Muscle of leg (tissue), 11 donors: ENCODE results near the gene TRAPPC13. TPM values are rescaled to one million over a fixed set of nuclear protein-coding genes. Genes with fewer than 3 reads are reported as not detected.

Source experiments
- DNase-seq: peaks from one replicate; pipeline ENCODE4 v3.0.0; 2013
- H3K27ac ChIP-seq: one replicate; pipeline ENCODE4 v1.5.1; 2013; ENCODE audit warnings: mild to moderate bottlenecking, low read length, control low read depth
- H3K27me3 ChIP-seq: one replicate; pipeline ENCODE4 v1.6.1; 2013; ENCODE audit warnings: low read length; ENCODE audit not compliant: control insufficient read depth, insufficient read depth
- H3K36me3 ChIP-seq: one replicate; pipeline ENCODE4 v1.6.1; 2013; ENCODE audit warnings: low read length; ENCODE audit not compliant: control insufficient read depth, insufficient read depth
- H3K4me1 ChIP-seq: one replicate; pipeline ENCODE4 v1.6.1; 2013; ENCODE audit warnings: low read length; ENCODE audit not compliant: control insufficient read depth, insufficient read depth
- H3K4me3 ChIP-seq: one replicate; pipeline ENCODE4 v1.5.1; 2013; ENCODE audit warnings: low read length, control low read depth
- H3K9me3 ChIP-seq: replicated peaks from 2 replicates; pipeline ENCODE4 v1.6.1; 2013; ENCODE audit warnings: low read depth, low read length; ENCODE audit not compliant: control insufficient read depth
- WGBS: methylation state at CpG from one replicate; pipeline ENCODE4 v1.1.5; 2013; ENCODE audit warnings: missing lambda C conversion rate; ENCODE audit not compliant: insufficient coverage; 5-methylcytosine and 5-hydroxymethylcytosine counted together
- polyA plus RNA-seq, 8 donors: library from polyadenylated mRNA; unstranded; fragments of 120-200 nt; gene quantifications; one replicate each; pipeline versions ENCODE4 v1.2.1 to v1.2.3, GENCODE V29; 2013; ENCODE audit warnings: inconsistent platforms in 1 of 8, low replicate concordance in 1 of 8; ENCODE audit not compliant: insufficient read length in 8 of 8, insufficient read depth in 1 of 8
- total RNA-seq: library from RNA; stranded (reverse); fragments of 120-200 nt; gene quantifications from one replicate; pipeline ENCODE4 v1.2.4, GENCODE V29; 2013

TRAPPC13 gene
- total and polyA plus RNA-seq, 9 donors: 16.2 to 28.9 (median 20.6) TPM

- DNase-seq: peak; percentile 7
- Histone ChIP-seq H3K4me3 (peak overlapping the region; percentile 84), H3K4me1 (peaks cover 6% of the 10 kb centered on the region), H3K27me3 (no peaks in the 10 kb centered on the region), H3K27ac (peak overlapping the region; percentile 95), H3K36me3 (peaks cover 2% of the 10 kb centered on the region), H3K9me3 (no peaks in the 10 kb centered on the region)
- WGBS: no CpG with 5 or more reads among the region's 9 CpGs
These were observed 1.3 kb upstream of the TRAPPC13 start for GRCh38 chr5:65623482-65623881.

GRCh38 chr5:65624025-65624570 lies 729 bp upstream of the TRAPPC13 start, which contains the start of gene TRIM23:
TRIM23 (minus strand) TSS chr5:65624333; CDS start chr5:65624274, 59 bp downstream.
- peaks cover 6% of the 10 kb centered on the region for H3K4me1 ChIP-seq
- H3K27ac ChIP-seq: peak within 1 kb of the TSS; percentile 95
- peak within 1 kb of the TSS; percentile 84 for H3K4me3 ChIP-seq
- H3K27me3 ChIP-seq: no peaks in the 10 kb centered on the region
- H3K36me3 ChIP-seq: peaks cover 3% of the 10 kb centered on the region
- H3K9me3 ChIP-seq: no peaks in the 10 kb centered on the region
- DNase-seq: peak; percentile 98
- 2% methylated on average over 10 of the region's 32 CpGs for WGBS

GRCh38 chr5:65625743-65626142 lies 916 bp downstream of the TRAPPC13 start:
- H3K4me1 ChIP-seq: peaks cover 6% of the 10 kb centered on the region
- H3K27me3 ChIP-seq: no peaks in the 10 kb centered on the region
- H3K27ac ChIP-seq: no peak overlapping the region
- no CpG with 5 or more reads among the region's 6 CpGs for WGBS
- peaks cover 7% of the 10 kb centered on the region for H3K36me3 ChIP-seq
- no peaks in the 10 kb centered on the region for H3K9me3 ChIP-seq
- H3K4me3 ChIP-seq: peak overlapping the region; percentile 84
- no peak for DNase-seq

GRCh38 chr5:65630981-65631380 lies 6.2 kb downstream of the TRAPPC13 start:
- no peak for DNase-seq
- Histone ChIP-seq H3K36me3 (peaks cover 11% of the 10 kb centered on the region), H3K27ac (no peak overlapping the region), H3K4me1 (peaks cover 2% of the 10 kb centered on the region), H3K9me3 (no peaks in the 10 kb centered on the region), H3K27me3 (no peaks in the 10 kb centered on the region), H3K4me3 (no peak overlapping the region)

- Histone ChIP-seq H3K9me3 (no peaks in the 10 kb centered on the region), H3K4me3 (no peak overlapping the region), H3K4me1 (no peaks in the 10 kb centered on the region), H3K27me3 (no peaks in the 10 kb centered on the region), H3K36me3 (peaks cover 33% of the 10 kb centered on the region), H3K27ac (no peak overlapping the region)
- no peak for DNase-seq
- WGBS: no CpG with 5 or more reads among the region's 4 CpGs
These were observed 15.4 kb downstream of the TRAPPC13 start for GRCh38 chr5:65640240-65640639.

- H3K4me1 ChIP-seq: no peaks in the 10 kb centered on the region
- no peak overlapping the region for H3K27ac ChIP-seq
- no peaks in the 10 kb centered on the region for H3K27me3 ChIP-seq
- no peaks in the 10 kb centered on the region for H3K9me3 ChIP-seq
- no CpG with 5 or more reads among the region's 2 CpGs for WGBS
- no peak overlapping the region for H3K4me3 ChIP-seq
- DNase-seq: no peak
- H3K36me3 ChIP-seq: peaks cover 8% of the 10 kb centered on the region
These were observed 22.1 kb downstream of the TRAPPC13 start for GRCh38 chr5:65646938-65647337.

- no peaks in the 10 kb centered on the region for H3K27me3 ChIP-seq
- DNase-seq: no peak
- no peak overlapping the region for H3K4me3 ChIP-seq
- no peaks in the 10 kb centered on the region for H3K4me1 ChIP-seq
- H3K27ac ChIP-seq: no peak overlapping the region
- peaks cover 8% of the 10 kb centered on the region for H3K36me3 ChIP-seq
- H3K9me3 ChIP-seq: no peaks in the 10 kb centered on the region
These were observed 23.1 kb downstream of the TRAPPC13 start for GRCh38 chr5:65647941-65648340.

- Histone ChIP-seq H3K9me3 (no peaks in the 10 kb centered on the region), H3K4me1 (no peaks in the 10 kb centered on the region), H3K27me3 (no peaks in the 10 kb centered on the region), H3K27ac (no peak overlapping the region), H3K4me3 (no peak overlapping the region), H3K36me3 (peaks cover 8% of the 10 kb centered on the region)
- DNase-seq: no peak
- WGBS: 93% methylated on average over 4 of the region's 5 CpGs
These were observed 26.3 kb downstream of the TRAPPC13 start for GRCh38 chr5:65651144-65651543.

- no peaks in the 10 kb centered on the region for H3K9me3 ChIP-seq
- WGBS: no CpG with 5 or more reads among the region's 2 CpGs
- H3K27ac ChIP-seq: no peak overlapping the region
- no peak overlapping the region for H3K4me3 ChIP-seq
- no peak for DNase-seq
- no peaks in the 10 kb centered on the region for H3K4me1 ChIP-seq
- H3K27me3 ChIP-seq: no peaks in the 10 kb centered on the region
- H3K36me3 ChIP-seq: peaks cover 8% of the 10 kb centered on the region
These were observed 29.9 kb downstream of the TRAPPC13 start for GRCh38 chr5:65654713-65655112.

GRCh38 chr5:65663804-65664521 lies 39.1 kb downstream of the TRAPPC13 start:
- Histone ChIP-seq H3K27ac (no peak overlapping the region), H3K4me1 (no peaks in the 10 kb centered on the region), H3K9me3 (no peaks in the 10 kb centered on the region), H3K4me3 (no peak overlapping the region), H3K36me3 (peaks cover 13% of the 10 kb centered on the region), H3K27me3 (no peaks in the 10 kb centered on the region)
- DNase-seq: peak; percentile 16
- WGBS: no CpG with 5 or more reads among the region's 1 CpG
